ENCODE results near the gene MUTYH.
A peak's percentile ranks its signal among the peaks of the same experiment; 100 is the strongest.
"Not testable (repeated sequence)": the region's sequence is repeated elsewhere in the genome, so short reads cannot be mapped to it uniquely, and the experiment has no call there.

Gene MUTYH

DNA sequence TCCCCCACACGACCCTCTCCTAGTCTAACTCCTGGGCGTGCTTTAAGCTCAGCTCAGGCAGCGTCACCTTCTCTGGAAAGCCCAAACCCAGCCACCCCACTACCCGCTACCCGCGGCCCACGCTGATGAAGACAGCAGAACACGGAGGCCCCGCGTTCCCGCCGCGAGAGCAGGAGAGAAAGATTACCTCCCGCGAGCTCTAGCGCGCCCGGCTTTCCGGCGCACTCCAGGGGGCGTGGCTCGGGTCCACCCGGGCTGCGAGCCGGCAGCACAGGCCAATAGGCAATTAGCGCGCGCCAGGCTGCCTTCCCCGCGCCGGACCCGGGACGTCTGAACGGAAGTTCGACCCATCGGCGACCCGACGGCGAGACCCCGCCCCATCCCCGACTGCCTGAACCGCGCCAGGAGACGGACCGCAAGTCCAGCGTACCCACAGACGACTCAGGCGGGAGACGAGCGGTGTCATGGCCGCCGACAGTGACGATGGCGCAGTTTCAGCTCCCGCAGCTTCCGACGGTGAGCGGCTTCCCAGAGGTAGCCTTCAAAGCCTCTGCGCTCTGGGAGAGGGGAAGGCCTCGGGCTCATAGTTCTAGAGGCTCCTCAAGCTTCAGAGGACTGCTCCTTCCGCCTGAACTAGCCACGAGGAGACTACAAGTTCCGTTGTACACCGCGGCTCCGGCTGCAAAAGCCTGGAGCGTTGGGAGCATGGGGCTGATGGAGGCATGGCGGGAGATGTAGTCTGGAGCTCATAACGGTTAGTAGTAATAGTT, at the start of gene MUTYH, which contains the start of gene TOE1:
Gene MUTYH (minus strand): TSS at position 652 of the 770 bp plus-strand sequence. CDS start 5,935 bp downstream, outside the sequence.
Gene TOE1 (plus strand): TSS at position 382 of the 770 bp plus-strand sequence. CDS start 83 bp downstream, at position 465.
- peak within 1 kb of the TSS; percentile 97 for H3K9ac ChIP-seq (ENCODE audit: low read length)
- H3K27me3 ChIP-seq (ENCODE audit: control insufficient read depth, insufficient read depth, low read length): no peaks in the 10 kb centered on the region
- H3K4me1 ChIP-seq (ENCODE audit: control insufficient read depth, insufficient read depth, low read length): peaks cover 10% of the 10 kb centered on the region; the same call in 1 of the 2 replicates
- H3K4me3 ChIP-seq (ENCODE audit: low read depth, low read length): peak within 1 kb of the TSS; percentile 86
- peaks cover 46% of the 10 kb centered on the region for H3K36me3 ChIP-seq (ENCODE audit: control insufficient read depth, insufficient read depth, low read length)
- H3K27ac ChIP-seq (ENCODE audit: low read depth, low read length): peak within 1 kb of the TSS; percentile 90
- H3K9me3 ChIP-seq (ENCODE audit: control insufficient read depth, insufficient read depth, low read depth, low read length): no peaks in the 10 kb centered on the region

DNA sequence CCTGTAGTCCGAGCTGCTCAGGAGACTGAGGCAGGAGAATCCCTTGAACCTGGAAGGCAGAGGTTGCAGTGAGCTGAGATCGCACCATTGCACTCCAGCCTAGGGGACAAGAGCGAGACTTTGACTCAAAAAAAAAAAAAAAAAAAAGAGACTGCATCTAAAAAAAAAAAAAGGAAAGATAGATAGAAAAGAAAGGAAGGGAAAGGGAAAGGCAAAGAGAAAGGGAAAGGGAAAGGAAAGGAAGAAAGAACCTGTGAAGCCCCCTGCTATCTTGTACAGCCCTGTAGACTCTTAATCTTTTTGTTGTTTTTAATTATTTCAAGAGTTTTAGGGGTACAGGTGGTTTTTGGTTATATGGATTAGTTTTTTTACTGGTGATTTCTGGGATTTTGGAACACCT, 46.0 kb upstream of the MUTYH start:
- H3K36me3 ChIP-seq (ENCODE audit: control insufficient read depth, insufficient read depth, low read length): no peaks in the 10 kb centered on the region
- no peaks in the 10 kb centered on the region for H3K4me1 ChIP-seq (ENCODE audit: control insufficient read depth, insufficient read depth, low read length)
- no peaks in the 10 kb centered on the region for H3K27me3 ChIP-seq (ENCODE audit: control insufficient read depth, insufficient read depth, low read length)
- no peaks in the 10 kb centered on the region for H3K9me3 ChIP-seq (ENCODE audit: control insufficient read depth, insufficient read depth, low read depth, low read length)
- no peak overlapping the region for H3K4me3 ChIP-seq (ENCODE audit: low read depth, low read length)
- H3K9ac ChIP-seq (ENCODE audit: low read length): no peak overlapping the region
- no peak overlapping the region for H3K27ac ChIP-seq (ENCODE audit: low read depth, low read length)

DNA sequence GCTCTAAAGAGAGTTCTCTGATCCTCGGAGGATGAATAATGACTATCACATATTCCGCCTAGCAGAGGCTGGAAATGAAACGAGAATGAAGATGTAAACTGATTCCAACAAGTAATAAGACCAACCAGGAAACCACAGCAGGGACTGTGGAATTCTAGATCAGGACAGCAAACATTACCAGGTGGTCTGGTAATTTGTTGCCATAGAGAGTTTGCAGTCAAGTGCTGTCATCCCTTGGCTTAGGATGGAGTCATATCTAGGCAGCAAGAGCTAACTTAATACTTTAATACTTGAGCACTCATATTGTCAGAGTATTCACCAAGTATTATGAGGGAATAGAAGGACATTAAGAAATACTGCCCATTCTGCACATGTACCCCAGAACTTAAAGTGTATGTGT, 45.1 kb upstream of the MUTYH start:
- H3K9ac ChIP-seq (ENCODE audit: low read length): no peak overlapping the region
- H3K36me3 ChIP-seq (ENCODE audit: control insufficient read depth, insufficient read depth, low read length): no peaks in the 10 kb centered on the region
- H3K4me3 ChIP-seq (ENCODE audit: low read depth, low read length): no peak overlapping the region
- H3K27me3 ChIP-seq (ENCODE audit: control insufficient read depth, insufficient read depth, low read length): no peaks in the 10 kb centered on the region
- no peaks in the 10 kb centered on the region for H3K9me3 ChIP-seq (ENCODE audit: control insufficient read depth, insufficient read depth, low read depth, low read length)
- H3K27ac ChIP-seq (ENCODE audit: low read depth, low read length): no peak overlapping the region
- no peaks in the 10 kb centered on the region for H3K4me1 ChIP-seq (ENCODE audit: control insufficient read depth, insufficient read depth, low read length)

DNA sequence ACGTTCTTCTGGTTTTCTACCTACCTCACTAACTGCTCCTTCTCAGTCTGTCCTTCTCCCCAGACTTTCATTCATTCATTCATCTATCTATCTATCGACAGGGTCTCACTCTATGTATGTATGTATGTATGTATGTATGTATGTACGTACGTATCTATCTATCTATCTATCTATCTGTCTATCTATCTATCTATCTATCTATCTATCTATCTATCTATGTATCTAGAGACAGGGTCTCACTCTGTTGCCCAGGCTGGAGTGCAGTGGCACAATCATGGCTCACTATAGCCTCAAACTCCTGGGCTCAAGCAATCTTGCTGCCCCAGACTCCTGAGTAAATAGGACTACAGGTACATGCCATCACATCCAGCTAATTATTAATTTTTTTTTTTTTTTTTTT, 44.0 kb upstream of the MUTYH start:
- not testable (repeated sequence) for H3K27me3 ChIP-seq (ENCODE audit: control insufficient read depth, insufficient read depth, low read length); H3K9me3 ChIP-seq (ENCODE audit: control insufficient read depth, insufficient read depth, low read depth, low read length)

DNA sequence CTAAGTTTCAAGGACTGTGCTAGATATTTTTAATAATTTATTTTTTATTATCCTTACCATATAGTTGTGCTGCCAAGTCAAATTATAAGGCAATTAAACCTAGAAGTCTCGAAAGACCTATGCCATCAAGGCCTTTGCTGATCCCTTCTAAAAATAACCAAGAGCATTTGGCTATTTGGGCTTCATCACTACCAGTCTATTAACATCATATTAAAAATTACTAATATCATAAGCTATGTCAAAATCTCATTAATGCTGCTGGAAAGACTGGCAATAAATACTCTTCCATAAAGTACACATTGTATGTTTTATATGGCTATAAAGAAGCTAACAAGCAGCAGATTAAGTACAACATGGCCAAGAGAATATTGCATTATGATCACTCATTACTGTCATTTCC, 43.0 kb upstream of the MUTYH start:
- no peak overlapping the region for H3K4me3 ChIP-seq (ENCODE audit: low read depth, low read length)
- H3K9me3 ChIP-seq (ENCODE audit: control insufficient read depth, insufficient read depth, low read depth, low read length): no peaks in the 10 kb centered on the region
- no peaks in the 10 kb centered on the region; the same call in 1 of the 2 replicates for H3K36me3 ChIP-seq (ENCODE audit: control insufficient read depth, insufficient read depth, low read length)
- H3K4me1 ChIP-seq (ENCODE audit: control insufficient read depth, insufficient read depth, low read length): no peaks in the 10 kb centered on the region
- H3K27ac ChIP-seq (ENCODE audit: low read depth, low read length): no peak overlapping the region
- H3K9ac ChIP-seq (ENCODE audit: low read length): no peak overlapping the region
- H3K27me3 ChIP-seq (ENCODE audit: control insufficient read depth, insufficient read depth, low read length): no peaks in the 10 kb centered on the region

More for the DNA sequence above, 44.0 kb upstream of the MUTYH start:
- not testable (repeated sequence) for H3K9ac ChIP-seq (ENCODE audit: low read length); H3K36me3 ChIP-seq (ENCODE audit: control insufficient read depth, insufficient read depth, low read length); H3K27ac ChIP-seq (ENCODE audit: low read depth, low read length); H3K4me3 ChIP-seq (ENCODE audit: low read depth, low read length); H3K4me1 ChIP-seq (ENCODE audit: control insufficient read depth, insufficient read depth, low read length)

DNA sequence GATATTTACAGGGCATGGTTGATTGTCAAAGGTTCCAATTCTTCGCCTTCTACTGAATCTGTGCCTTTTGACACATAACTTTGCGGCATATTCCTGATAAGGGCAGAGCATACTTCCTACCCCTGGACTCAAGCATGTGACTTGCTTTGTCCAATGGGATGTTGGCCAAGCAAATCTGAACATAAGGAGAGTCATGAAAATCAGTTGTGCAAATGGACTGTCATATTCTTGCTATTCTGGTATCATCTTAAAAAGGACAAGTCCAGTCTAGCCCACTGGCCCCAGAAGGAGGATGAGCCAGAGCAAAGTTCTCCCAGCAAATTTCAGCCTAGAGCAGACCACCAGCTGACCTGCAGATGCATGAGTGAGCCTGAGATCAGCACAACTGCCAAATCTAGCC, 41.0 kb upstream of the MUTYH start:
- H3K36me3 ChIP-seq (ENCODE audit: control insufficient read depth, insufficient read depth, low read length): no peaks in the 10 kb centered on the region; the same call in 1 of the 2 replicates
- no peaks in the 10 kb centered on the region for H3K4me1 ChIP-seq (ENCODE audit: control insufficient read depth, insufficient read depth, low read length)
- no peak overlapping the region for H3K9ac ChIP-seq (ENCODE audit: low read length)
- H3K27ac ChIP-seq (ENCODE audit: low read depth, low read length): no peak overlapping the region
- no peaks in the 10 kb centered on the region for H3K9me3 ChIP-seq (ENCODE audit: control insufficient read depth, insufficient read depth, low read depth, low read length)
- no peaks in the 10 kb centered on the region for H3K27me3 ChIP-seq (ENCODE audit: control insufficient read depth, insufficient read depth, low read length)
- no peak overlapping the region for H3K4me3 ChIP-seq (ENCODE audit: low read depth, low read length)

DNA sequence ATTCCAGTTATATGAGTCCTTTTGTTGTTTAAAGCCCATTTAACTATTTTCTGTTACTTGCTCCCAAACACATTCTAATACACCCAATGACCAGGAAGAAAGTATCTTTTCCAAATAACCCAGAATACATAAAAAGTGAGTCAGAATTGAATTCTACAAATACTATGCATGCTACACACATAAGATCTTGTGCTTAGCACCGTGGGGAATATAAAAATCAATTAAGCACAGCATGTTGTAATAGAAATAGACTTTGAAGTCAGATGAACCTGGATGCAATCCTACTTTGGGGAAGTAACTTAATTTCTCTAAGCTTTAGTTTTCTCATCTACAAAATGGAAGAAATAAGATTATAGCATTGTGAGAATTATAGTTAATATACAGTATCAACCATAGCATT, 40.5 kb upstream of the MUTYH start:
- no peaks in the 10 kb centered on the region for H3K27me3 ChIP-seq (ENCODE audit: control insufficient read depth, insufficient read depth, low read length)
- H3K36me3 ChIP-seq (ENCODE audit: control insufficient read depth, insufficient read depth, low read length): no peaks in the 10 kb centered on the region; the same call in 1 of the 2 replicates

DNA sequence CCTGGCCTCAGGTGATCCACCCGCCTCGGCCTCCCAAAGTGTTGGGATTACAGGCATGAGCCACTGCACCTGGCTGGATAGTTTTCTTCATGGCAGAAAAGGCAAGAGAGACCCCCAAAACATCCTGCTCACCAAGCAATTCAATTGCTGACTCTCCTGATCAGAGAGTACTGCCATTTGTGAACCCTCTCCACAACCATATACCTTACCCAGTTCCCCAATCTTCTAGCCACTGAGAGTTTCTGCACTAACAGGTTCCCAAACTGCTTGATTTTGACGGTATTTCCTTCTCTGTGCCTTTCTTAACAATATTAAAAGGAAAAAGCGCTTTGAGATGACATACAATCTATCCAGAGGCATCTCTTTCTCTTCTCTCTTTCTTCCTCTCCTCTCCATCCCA, 39.9 kb upstream of the MUTYH start:
- no peaks in the 10 kb centered on the region; the same call in 1 of the 2 replicates for H3K36me3 ChIP-seq (ENCODE audit: control insufficient read depth, insufficient read depth, low read length)
- no peaks in the 10 kb centered on the region for H3K4me1 ChIP-seq (ENCODE audit: control insufficient read depth, insufficient read depth, low read length)
- no peak overlapping the region for H3K27ac ChIP-seq (ENCODE audit: low read depth, low read length)
- H3K9me3 ChIP-seq (ENCODE audit: control insufficient read depth, insufficient read depth, low read depth, low read length): no peaks in the 10 kb centered on the region
- no peaks in the 10 kb centered on the region for H3K27me3 ChIP-seq (ENCODE audit: control insufficient read depth, insufficient read depth, low read length)
- no peak overlapping the region for H3K4me3 ChIP-seq (ENCODE audit: low read depth, low read length)
- H3K9ac ChIP-seq (ENCODE audit: low read length): no peak overlapping the region

More for the DNA sequence above, 40.5 kb upstream of the MUTYH start:
- Histone ChIP-seq H3K27ac (ENCODE audit: low read depth, low read length) (no peak overlapping the region), H3K9ac (ENCODE audit: low read length) (no peak overlapping the region), H3K9me3 (ENCODE audit: control insufficient read depth, insufficient read depth, low read depth, low read length) (no peaks in the 10 kb centered on the region), H3K4me1 (ENCODE audit: control insufficient read depth, insufficient read depth, low read length) (no peaks in the 10 kb centered on the region), H3K4me3 (ENCODE audit: low read depth, low read length) (no peak overlapping the region)

DNA sequence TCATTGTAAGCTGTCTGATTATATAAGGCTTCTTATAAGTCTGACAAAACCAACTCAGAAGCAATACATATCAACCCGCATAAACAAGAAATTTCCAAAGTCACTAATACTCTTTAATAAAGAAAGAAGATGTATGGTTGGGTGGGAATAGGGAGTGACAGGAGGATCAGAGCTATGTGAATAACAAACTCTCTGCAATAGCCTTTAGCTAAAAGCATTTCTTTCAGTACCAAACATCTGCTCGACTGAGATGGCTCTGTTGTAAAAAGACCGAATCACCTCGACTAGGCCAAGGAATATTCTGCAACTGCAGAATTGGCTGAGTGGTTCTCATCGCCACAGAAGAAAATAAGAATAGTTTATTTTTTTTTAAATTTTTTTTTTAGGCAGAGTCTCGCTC, 39.3 kb upstream of the MUTYH start:
- Histone ChIP-seq H3K9ac (ENCODE audit: low read length) (no peak overlapping the region), H3K27me3 (ENCODE audit: control insufficient read depth, insufficient read depth, low read length) (no peaks in the 10 kb centered on the region), H3K4me1 (ENCODE audit: control insufficient read depth, insufficient read depth, low read length) (no peaks in the 10 kb centered on the region), H3K36me3 (ENCODE audit: control insufficient read depth, insufficient read depth, low read length) (no peaks in the 10 kb centered on the region; the same call in 1 of the 2 replicates), H3K27ac (ENCODE audit: low read depth, low read length) (no peak overlapping the region), H3K9me3 (ENCODE audit: control insufficient read depth, insufficient read depth, low read depth, low read length) (no peaks in the 10 kb centered on the region), H3K4me3 (ENCODE audit: low read depth, low read length) (no peak overlapping the region)

DNA sequence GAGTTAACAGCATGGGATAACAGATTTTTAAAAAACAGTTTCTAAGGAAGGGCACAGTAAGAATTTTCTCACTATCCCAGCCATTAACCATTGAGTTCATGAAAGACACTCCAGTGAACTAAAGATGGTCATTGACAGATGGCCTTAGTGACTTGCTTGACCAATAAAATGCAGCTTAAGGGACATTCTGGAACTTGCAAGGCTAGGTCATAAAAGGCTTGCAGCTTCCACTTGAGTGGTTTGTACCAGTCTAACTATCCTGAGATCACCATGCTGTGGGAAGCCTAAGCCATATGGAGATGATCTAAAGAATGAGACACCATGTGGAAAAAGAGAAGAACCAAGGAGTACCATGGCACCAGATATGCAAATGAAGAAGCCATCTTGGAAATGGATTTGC, 37.9 kb upstream of the MUTYH start:
- H3K9me3 ChIP-seq (ENCODE audit: control insufficient read depth, insufficient read depth, low read depth, low read length): no peaks in the 10 kb centered on the region
- no peak overlapping the region for H3K9ac ChIP-seq (ENCODE audit: low read length)
- H3K4me1 ChIP-seq (ENCODE audit: control insufficient read depth, insufficient read depth, low read length): no peaks in the 10 kb centered on the region

More for the DNA sequence above, 37.9 kb upstream of the MUTYH start:
- Histone ChIP-seq H3K27ac (ENCODE audit: low read depth, low read length) (no peak overlapping the region), H3K4me3 (ENCODE audit: low read depth, low read length) (no peak overlapping the region), H3K27me3 (ENCODE audit: control insufficient read depth, insufficient read depth, low read length) (no peaks in the 10 kb centered on the region), H3K36me3 (ENCODE audit: control insufficient read depth, insufficient read depth, low read length) (no peaks in the 10 kb centered on the region; the same call in 1 of the 2 replicates)
